ENCODE data around the gene MIDN.
A peak's percentile ranks its signal among the peaks of the same experiment; 100 is the strongest.
"Not testable (repeated sequence)": the region's sequence is repeated elsewhere in the genome, so short reads cannot be mapped to it uniquely, and the experiment has no call there.

The MIDN gene

GRCh38 chr19:1246265-1247087 lies 1.9 kb upstream of the MIDN start:
- not testable (repeated sequence) for DNase-seq (ENCODE audit: low spot score)

GRCh38 chr19:1247748-1248138 lies 640 bp upstream of the MIDN start:
- no peak for DNase-seq (ENCODE audit: low spot score)

- DNase-seq (ENCODE audit: low spot score): peak; percentile 80
These were observed 459 bp downstream of the MIDN start for GRCh38 chr19:1248786-1249297.

GRCh38 chr19:1249298-1249989 lies 1.1 kb downstream of the MIDN start:
- DNase-seq (ENCODE audit: low spot score): peak; percentile 95

- no peak for DNase-seq (ENCODE audit: low spot score)
These were observed 1.6 kb downstream of the MIDN start for GRCh38 chr19:1249990-1250436.

- DNase-seq (ENCODE audit: low spot score): peak; percentile 82
These were observed 2.3 kb downstream of the MIDN start for GRCh38 chr19:1250437-1251260.

- peak; percentile 81 for DNase-seq (ENCODE audit: low spot score)
These were observed 3.2 kb downstream of the MIDN start for GRCh38 chr19:1251330-1252220.

GRCh38 chr19:1252221-1252820 lies 3.9 kb downstream of the MIDN start:
- DNase-seq (ENCODE audit: low spot score): peak; percentile 91

- peak; percentile 96 for DNase-seq (ENCODE audit: low spot score)
These were observed 4.6 kb downstream of the MIDN start for GRCh38 chr19:1252821-1253513.

- DNase-seq (ENCODE audit: low spot score): no peak
These were observed 5.2 kb downstream of the MIDN start for GRCh38 chr19:1253514-1254080.

- peak; percentile 74 for DNase-seq (ENCODE audit: low spot score)
These were observed 5.7 kb downstream of the MIDN start for GRCh38 chr19:1254081-1254527.

- peak; percentile 33 for DNase-seq (ENCODE audit: low spot score)
These were observed 6.3 kb downstream of the MIDN start for GRCh38 chr19:1254530-1255185.

- DNase-seq (ENCODE audit: low spot score): peak; percentile 93
These were observed 7.1 kb downstream of the MIDN start for GRCh38 chr19:1255186-1256161.

- DNase-seq (ENCODE audit: low spot score): no peak
These were observed 8.5 kb downstream of the MIDN start for GRCh38 chr19:1256646-1257474.

GRCh38 chr19:1257475-1258162 lies 9.2 kb downstream of the MIDN start:
- no peak for DNase-seq (ENCODE audit: low spot score)

- DNase-seq (ENCODE audit: low spot score): no peak
These were observed 9.7 kb downstream of the MIDN start for GRCh38 chr19:1258163-1258492.

Data from globus pallidus (tissue), 1 donor.